ENCODE measurements around the gene SEMA6A.

The SEMA6A gene

GRCh38 chr5:116451066-116451465, 123.6 kb downstream of the SEMA6A start:
- H3K27me3 ChIP-seq (ENCODE audit: insufficient read depth, poor library complexity, severe bottlenecking): no peaks in the 10 kb centered on the region
- H3K36me3 ChIP-seq (ENCODE audit: low read depth): no peaks in the 10 kb centered on the region
- H3K9me3 ChIP-seq (ENCODE audit: severe bottlenecking): no peaks in the 10 kb centered on the region
- no peak for DNase-seq (ENCODE audit: low spot score)
- no peaks in the 10 kb centered on the region for H3K4me1 ChIP-seq (ENCODE audit: insufficient read depth, poor library complexity, severe bottlenecking)
- no peak overlapping the region for H3K4me3 ChIP-seq (ENCODE audit: severe bottlenecking)
- no peak for TF ChIP-seq CTCF (IDR thresholded peaks at IDR 0.05; ENCODE audit: poor library complexity, severe bottlenecking)
- no peak overlapping the region for H3K27ac ChIP-seq (ENCODE audit: poor library complexity, severe bottlenecking)
- ATAC-seq (ENCODE audit: low read depth): no peak

- no peaks in the 10 kb centered on the region for H3K36me3 ChIP-seq (ENCODE audit: low read depth)
- no peaks in the 10 kb centered on the region for H3K4me1 ChIP-seq (ENCODE audit: insufficient read depth, poor library complexity, severe bottlenecking)
- no peak for ATAC-seq (ENCODE audit: low read depth)
- H3K27me3 ChIP-seq (ENCODE audit: insufficient read depth, poor library complexity, severe bottlenecking): no peaks in the 10 kb centered on the region
- no peak for TF ChIP-seq CTCF (IDR thresholded peaks at IDR 0.05; ENCODE audit: poor library complexity, severe bottlenecking)
- no peak overlapping the region for H3K27ac ChIP-seq (ENCODE audit: poor library complexity, severe bottlenecking)
- DNase-seq (ENCODE audit: low spot score): no peak
- H3K4me3 ChIP-seq (ENCODE audit: severe bottlenecking): no peak overlapping the region
- H3K9me3 ChIP-seq (ENCODE audit: severe bottlenecking): no peaks in the 10 kb centered on the region
Measured at GRCh38 chr5:116449458-116449857, 125.2 kb downstream of the SEMA6A start.

- H3K9me3 ChIP-seq (ENCODE audit: severe bottlenecking): no peaks in the 10 kb centered on the region
- ATAC-seq (ENCODE audit: low read depth) (no peak), DNase-seq (ENCODE audit: low spot score) (no peak)
- H3K4me1 ChIP-seq (ENCODE audit: insufficient read depth, poor library complexity, severe bottlenecking): no peaks in the 10 kb centered on the region
- no peak overlapping the region for H3K27ac ChIP-seq (ENCODE audit: poor library complexity, severe bottlenecking)
- H3K27me3 ChIP-seq (ENCODE audit: insufficient read depth, poor library complexity, severe bottlenecking): no peaks in the 10 kb centered on the region
- no peaks in the 10 kb centered on the region for H3K36me3 ChIP-seq (ENCODE audit: low read depth)
- H3K4me3 ChIP-seq (ENCODE audit: severe bottlenecking): no peak overlapping the region
- TF ChIP-seq CTCF (IDR thresholded peaks at IDR 0.05; ENCODE audit: poor library complexity, severe bottlenecking): no peak
Measured at GRCh38 chr5:116448870-116449427, 125.7 kb downstream of the SEMA6A start.

- Histone ChIP-seq H3K9me3 (ENCODE audit: severe bottlenecking) (no peaks in the 10 kb centered on the region), H3K4me3 (ENCODE audit: severe bottlenecking) (no peak overlapping the region), H3K27ac (ENCODE audit: poor library complexity, severe bottlenecking) (no peak overlapping the region), H3K4me1 (ENCODE audit: insufficient read depth, poor library complexity, severe bottlenecking) (no peaks in the 10 kb centered on the region), H3K27me3 (ENCODE audit: insufficient read depth, poor library complexity, severe bottlenecking) (no peaks in the 10 kb centered on the region), H3K36me3 (ENCODE audit: low read depth) (no peaks in the 10 kb centered on the region)
- no peak for TF ChIP-seq CTCF (IDR thresholded peaks at IDR 0.05; ENCODE audit: poor library complexity, severe bottlenecking)
- no peak for DNase-seq (ENCODE audit: low spot score)
- no peak for ATAC-seq (ENCODE audit: low read depth)
Measured at GRCh38 chr5:116448450-116448849, 126.2 kb downstream of the SEMA6A start.

- ATAC-seq (ENCODE audit: low read depth): no peak
Measured at GRCh38 chr5:116446356-116447005, 128.1 kb downstream of the SEMA6A start.

More at GRCh38 chr5:116446356-116447005, 128.1 kb downstream of the SEMA6A start:
- no peak for TF ChIP-seq CTCF (IDR thresholded peaks at IDR 0.05; ENCODE audit: poor library complexity, severe bottlenecking)
- no peaks in the 10 kb centered on the region for H3K4me1 ChIP-seq (ENCODE audit: insufficient read depth, poor library complexity, severe bottlenecking)
- H3K36me3 ChIP-seq (ENCODE audit: low read depth): no peaks in the 10 kb centered on the region
- H3K27me3 ChIP-seq (ENCODE audit: insufficient read depth, poor library complexity, severe bottlenecking): no peaks in the 10 kb centered on the region
- no peak overlapping the region for H3K27ac ChIP-seq (ENCODE audit: poor library complexity, severe bottlenecking)
- no peak for DNase-seq (ENCODE audit: low spot score)
- no peaks in the 10 kb centered on the region for H3K9me3 ChIP-seq (ENCODE audit: severe bottlenecking)
- H3K4me3 ChIP-seq (ENCODE audit: severe bottlenecking): no peak overlapping the region

Data from RWPE2 (cell line).